Bone marrow (tissue), 2 donors: ENCODE data around the gene POU3F2.

Experiments used
- DNase-seq, 2 donors: peaks; one replicate each; lab custom pipeline; 2025; lab: John Stamatoyannopoulos, UW

POU3F2 gene

GRCh38 chr6:98831057-98831958 is 3.1 kb upstream of the POU3F2 start:
- DNase-seq: no peak

GRCh38 chr6:98831959-98832283 is 2.5 kb upstream of the POU3F2 start:
- DNase-seq: no peak

- DNase-seq: no peak
Observed at GRCh38 chr6:98832284-98833056, 1.9 kb upstream of the POU3F2 start.

GRCh38 chr6:98833057-98833306 is 1.4 kb upstream of the POU3F2 start:
- no peak for DNase-seq

- DNase-seq: no peak
Observed at GRCh38 chr6:98833307-98834059, 891 bp upstream of the POU3F2 start.

GRCh38 chr6:98835149-98836024 is 1.0 kb downstream of the POU3F2 start:
- no peak for DNase-seq

GRCh38 chr6:98836025-98836961 is 1.9 kb downstream of the POU3F2 start:
- DNase-seq: no peak

GRCh38 chr6:98836962-98837944 is 2.9 kb downstream of the POU3F2 start:
- no peak for DNase-seq

- no peak for DNase-seq
Observed at GRCh38 chr6:98838032-98838431, 3.7 kb downstream of the POU3F2 start.

GRCh38 chr6:98838975-98839374 is 4.6 kb downstream of the POU3F2 start:
- no peak for DNase-seq

GRCh38 chr6:98839781-98840361 is 5.5 kb downstream of the POU3F2 start:
- DNase-seq: no peak

- no peak for DNase-seq
Observed at GRCh38 chr6:98840385-98840784, 6.0 kb downstream of the POU3F2 start.

GRCh38 chr6:98840996-98841513 is 6.7 kb downstream of the POU3F2 start:
- DNase-seq: no peak

GRCh38 chr6:98841621-98842341 is 7.4 kb downstream of the POU3F2 start:
- no peak for DNase-seq

GRCh38 chr6:98842342-98843180 is 8.2 kb downstream of the POU3F2 start:
- no peak for DNase-seq

- DNase-seq: no peak
Observed at GRCh38 chr6:98843271-98844243, 9.2 kb downstream of the POU3F2 start.
